NCI-H748 treated with DMSO at 0.1 percent for 48 hours (cell line): Measurements from ENCODE around the gene NMBR.
"Not testable (repeated sequence)": the region's sequence is repeated elsewhere in the genome, so short reads cannot be mapped to it uniquely, and the experiment has no call there.

Source experiments
- DNase-seq: peaks from one replicate; lab custom pipeline; 2025; lab: John Stamatoyannopoulos, UW

NMBR gene

DNA sequence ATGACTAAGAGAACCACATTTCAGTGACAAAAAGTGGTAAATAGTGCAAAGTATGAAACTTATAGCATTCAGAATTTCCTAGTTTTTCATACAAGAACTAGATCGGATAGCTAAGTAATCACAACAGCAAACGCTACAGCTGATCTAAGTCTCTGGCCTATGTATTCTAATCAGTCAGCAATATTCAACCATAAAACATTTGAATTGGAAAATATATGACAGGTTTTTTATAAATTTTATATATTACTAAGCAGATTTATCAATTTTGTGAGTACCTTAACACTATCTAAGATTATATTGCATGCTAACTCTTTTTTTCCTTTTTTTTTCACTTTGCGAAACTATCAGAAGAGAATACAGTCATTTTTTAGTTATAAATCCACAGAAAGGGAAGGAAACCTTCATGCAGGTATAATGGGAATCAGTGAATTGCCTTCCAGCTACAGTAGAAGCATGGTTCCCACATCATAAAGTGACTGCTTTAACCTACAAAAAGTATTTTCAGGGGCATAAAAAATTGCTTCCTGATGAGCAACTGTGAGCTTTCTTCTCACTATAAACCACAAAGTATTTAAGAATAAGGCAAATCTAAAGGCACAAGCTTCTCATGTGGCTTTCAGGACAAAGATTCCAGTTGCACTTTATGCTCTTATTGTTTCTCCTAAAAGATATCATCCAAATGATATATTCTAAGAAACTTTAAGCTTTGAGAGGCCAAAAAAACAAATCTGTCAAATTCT lies 88.2 kb downstream of the NMBR start:
- no peak for DNase-seq

- no peak for DNase-seq
Measured at GRCh38 chr6:142055219-142055618, 91.7 kb downstream of the NMBR start.

GRCh38 chr6:142051404-142051803 lies 95.5 kb downstream of the NMBR start:
- DNase-seq = no peak

DNA sequence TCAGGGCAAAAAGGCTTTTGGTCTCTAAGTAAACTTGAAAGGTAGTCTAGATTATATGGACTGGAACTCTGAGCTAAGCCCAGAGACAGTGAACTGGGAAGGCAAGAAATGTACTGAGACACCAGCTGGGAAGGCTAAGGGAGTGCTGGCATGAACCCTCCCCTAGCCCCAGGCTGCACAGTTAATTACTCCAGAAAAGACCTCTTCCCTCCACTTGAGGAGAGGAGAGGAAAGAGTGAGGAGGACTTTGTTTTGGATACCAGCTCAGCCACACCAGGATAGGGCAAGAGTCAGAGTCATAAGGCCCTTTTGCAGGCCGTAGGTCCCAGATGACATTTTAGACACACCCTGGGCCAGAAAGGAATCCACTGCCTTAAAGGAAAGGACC lies 98.3 kb downstream of the NMBR start:
- DNase-seq = no peak

- DNase-seq = no peak
Measured at GRCh38 chr6:142047934-142048592, 98.9 kb downstream of the NMBR start.

DNA sequence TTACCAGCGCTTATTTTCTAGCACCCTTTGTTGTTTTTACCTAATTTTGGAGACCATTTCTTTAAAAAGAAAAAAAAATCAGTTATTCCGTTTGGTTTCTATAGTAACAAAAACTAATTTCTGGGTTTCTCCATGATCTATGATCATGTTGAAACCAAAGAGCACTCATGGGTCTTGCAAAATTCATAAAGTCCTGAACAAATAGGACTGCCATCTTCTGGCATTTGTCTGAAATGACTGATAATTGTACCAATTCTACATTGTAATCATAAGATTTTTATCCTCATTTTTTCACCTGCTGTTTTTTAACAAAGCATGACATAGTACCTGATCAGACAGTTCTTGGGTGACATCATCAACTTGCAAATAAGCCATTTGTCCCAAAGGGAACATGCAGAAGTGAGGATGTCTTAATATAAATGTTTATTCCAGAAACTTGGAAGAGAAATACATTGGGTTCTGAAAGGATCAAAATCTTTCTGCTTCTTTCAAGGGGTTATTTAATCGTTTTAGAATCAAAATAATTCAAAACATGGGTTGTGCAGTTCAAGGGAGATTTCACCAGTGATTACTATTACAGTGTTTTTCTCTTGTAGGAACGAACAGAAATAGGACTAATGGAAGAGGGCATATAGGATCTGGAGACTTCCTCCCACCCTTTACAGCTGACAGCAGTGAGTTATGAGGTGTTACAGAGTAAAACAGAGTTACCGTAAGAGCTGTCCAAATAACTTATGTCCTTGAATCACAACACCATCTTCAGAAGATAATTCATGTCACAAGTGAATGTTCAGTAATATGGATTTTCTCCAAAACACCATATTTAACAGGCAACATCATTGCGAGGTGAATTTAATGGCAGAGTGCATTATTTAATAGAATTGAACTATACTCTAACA lies 101.3 kb downstream of the NMBR start:
- DNase-seq = no peak

DNA sequence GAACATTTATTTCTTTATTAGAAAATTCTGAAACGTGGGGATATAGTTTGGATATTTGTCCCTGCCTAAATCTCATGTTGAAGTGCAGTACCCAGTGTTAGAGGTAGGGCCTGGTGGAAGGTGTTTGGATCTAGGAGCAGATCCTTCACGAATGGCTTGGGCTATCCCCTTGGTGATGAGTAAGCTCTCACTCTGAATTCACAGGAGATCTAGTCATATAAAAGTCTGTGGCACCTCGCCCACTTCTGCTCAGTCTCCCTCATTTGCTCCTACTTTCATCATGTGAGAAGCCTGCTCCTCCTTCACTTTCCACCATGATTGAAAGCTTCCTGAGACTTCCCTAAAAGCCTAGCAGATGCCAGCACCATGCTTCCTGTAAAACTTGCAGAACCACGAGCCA lies 111.0 kb downstream of the NMBR start:
- no peak for DNase-seq

GRCh38 chr6:142031035-142031434 lies 115.9 kb downstream of the NMBR start:
- no peak for DNase-seq

- DNase-seq = no peak
Measured at GRCh38 chr6:142030115-142030619, 116.8 kb downstream of the NMBR start.

DNA sequence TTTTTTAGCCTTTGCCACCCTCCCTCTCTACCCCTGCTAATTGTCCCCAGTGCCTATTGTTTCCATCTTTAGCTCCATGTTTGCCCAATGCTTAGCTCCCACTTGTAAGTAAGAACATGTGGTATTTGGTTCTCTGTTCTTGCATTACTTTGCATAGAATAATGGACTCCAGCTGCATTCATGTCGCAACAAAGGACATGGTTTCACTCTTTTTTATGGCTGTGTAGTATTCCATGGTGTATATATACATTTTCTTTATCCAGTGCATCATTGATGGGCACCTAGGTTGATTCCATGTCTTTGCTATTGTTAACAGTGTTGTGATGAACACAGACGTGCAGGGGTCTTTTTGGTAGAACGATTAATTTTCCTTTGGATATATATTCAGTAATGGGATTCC lies 118.4 kb downstream of the NMBR start:
- no peak for DNase-seq

- not testable (repeated sequence) for DNase-seq
Measured at GRCh38 chr6:142027804-142028203, 119.1 kb downstream of the NMBR start.

- no peak for DNase-seq
Measured at GRCh38 chr6:142027074-142027473, 119.8 kb downstream of the NMBR start.

GRCh38 chr6:142026471-142026870 lies 120.5 kb downstream of the NMBR start:
- no peak for DNase-seq
